GM23248 (cell line): Measurements from ENCODE around the gene RNASEH2B. TPM values are rescaled to one million over a fixed set of nuclear protein-coding genes. Genes with fewer than 3 reads are reported as not detected.

Experiments used
- DNase-seq: peaks from one replicate; pipeline ENCODE4 v3.0.0-alpha.2; 2015
- H2AFZ ChIP-seq: fragments of 200-600 bp; sonication (generic); 2 replicates; pipeline ENCODE4 v1.6.1; 2016; ENCODE audit warnings: antibody characterized with exemption
- H3F3A ChIP-seq: fragments of 200-600 bp; sonication (generic); 2 replicates; pipeline ENCODE4 v1.6.1; 2016; ENCODE audit warnings: mild to moderate bottlenecking, antibody characterized with exemption, mixed run types; ENCODE audit not compliant: insufficient read depth
- H3K27ac ChIP-seq: fragments of 200-600 bp; sonication (generic); 2 replicates; pipeline ENCODE4 v1.5.1; 2016; ENCODE audit warnings: mild to moderate bottlenecking
- H3K27me3 ChIP-seq: fragments of 200-600 bp; sonication (generic); replicated peaks from 2 replicates; pipeline ENCODE4 v1.6.1; 2016; ENCODE audit warnings: mild to moderate bottlenecking; ENCODE audit not compliant: insufficient read depth
- H3K36me3 ChIP-seq: fragments of 200-600 bp; sonication (generic); 2 replicates; pipeline ENCODE4 v1.6.1; 2016; ENCODE audit warnings: low read depth, mild to moderate bottlenecking
- H3K4me1 ChIP-seq: fragments of 200-600 bp; sonication (generic); 2 replicates; pipeline ENCODE4 v1.6.1; 2016; ENCODE audit warnings: mild to moderate bottlenecking; ENCODE audit not compliant: insufficient read depth
- H3K4me2 ChIP-seq: fragments of 200-600 bp; sonication (generic); one replicate; pipeline ENCODE4 v1.6.1; 2016; ENCODE audit warnings: mild to moderate bottlenecking; ENCODE audit not compliant: unreplicated experiment
- H3K4me3 ChIP-seq: fragments of 200-600 bp; sonication (generic); 2 replicates; pipeline ENCODE4 v1.5.1; 2016; ENCODE audit warnings: mild to moderate bottlenecking
- H3K79me2 ChIP-seq: fragments of 200-600 bp; sonication (generic); 2 replicates; pipeline ENCODE4 v1.6.1; 2016; ENCODE audit warnings: mild to moderate bottlenecking; ENCODE audit not compliant: insufficient read depth
- H3K9ac ChIP-seq: fragments of 200-600 bp; sonication (generic); 2 replicates; pipeline ENCODE4 v1.6.1; 2016; ENCODE audit warnings: mild to moderate bottlenecking
- H3K9me2 ChIP-seq: fragments of 200-600 bp; sonication (generic); 2 replicates; pipeline ENCODE4 v1.6.1; 2016; ENCODE audit warnings: mixed run types, mild to moderate bottlenecking, moderate library complexity; ENCODE audit not compliant: insufficient read depth
- H3K9me3 ChIP-seq: fragments of 200-600 bp; sonication (generic); one replicate; pipeline ENCODE4 v1.6.1; 2017; ENCODE audit warnings: low read depth
- H4K20me1 ChIP-seq: fragments of 200-600 bp; sonication (generic); 2 replicates; pipeline ENCODE4 v1.6.0; 2016; ENCODE audit not compliant: insufficient read depth
- EZH2 ChIP-seq: fragments of 200-600 bp; sonication (generic); IDR thresholded peaks from 2 replicates; pipeline ENCODE4 v1.6.1; 2018; ENCODE audit warnings: antibody characterized with exemption, mild to moderate bottlenecking; ENCODE audit not compliant: insufficient read depth, poor library complexity, severe bottlenecking
- EZH2phosphoT487 ChIP-seq: fragments of 200-600 bp; sonication (generic); IDR thresholded peaks from 2 replicates; pipeline ENCODE4 v1.6.1; 2018; ENCODE audit warnings: antibody characterized with exemption, moderate library complexity, mild to moderate bottlenecking, low read depth; ENCODE audit not compliant: insufficient read depth
- WGBS, 2 experiments: methylation state at CpG; one replicate each; pipeline ENCODE4 v1.1.6; 2015 to 2017; ENCODE audit warnings: low lambda C conversion rate in 2 of 2, low coverage in 1 of 2; ENCODE audit errors: missing lambda C conversion rate in 2 of 2; 5-methylcytosine and 5-hydroxymethylcytosine counted together
- in situ Hi-C: fragments of 300-500 bp; cut with MboI; formaldehyde crosslinking; loops from 2 replicates; pipeline ENCODE4 v1.15.0; 2020
- polyA plus RNA-seq: library from polyadenylated mRNA; unstranded; fragments of >200 nt; fragmentation: Nextera tagmentation; extraction: Ambion mirVana; gene quantifications from 2 replicates; pipeline ENCODE4 v1.2.1, GENCODE V29; 2016
- total RNA-seq: library from RNA; depleted of rRNA; stranded (reverse); fragments of >200 nt; shearing (Covaris generic); gene quantifications from 2 replicates; pipeline ENCODE4 v1.2.3, GENCODE V29; 2014

Gene RNASEH2B
- total and polyA plus RNA-seq, 2 experiments from 2014 or later: 27.9 to 28.3 TPM

- H2AFZ ChIP-seq: no peak overlapping the region
- H4K20me1 ChIP-seq: no peaks in the 10 kb centered on the region
- no peak overlapping the region for H3K27ac ChIP-seq
- no peaks in the 10 kb centered on the region for H3K79me2 ChIP-seq
- peaks cover 31% of the 10 kb centered on the region; the same call in 1 of the 2 replicates for H3K27me3 ChIP-seq
- TF ChIP-seq EZH2: no peak
- 88 to 91% methylated on average over 7 of the region's 7 CpGs for WGBS, 2 experiments
- peaks cover 11% of the 10 kb centered on the region for H3K4me1 ChIP-seq
- H3K36me3 ChIP-seq: no peaks in the 10 kb centered on the region
- no peak overlapping the region for H3K4me2 ChIP-seq
- no peaks in the 10 kb centered on the region for H3K9me3 ChIP-seq
- no peaks in the 10 kb centered on the region for H3K9me2 ChIP-seq
- H3F3A ChIP-seq: no peaks in the 10 kb centered on the region
- no peak overlapping the region for H3K4me3 ChIP-seq
- no peak overlapping the region for H3K9ac ChIP-seq
- DNase-seq: no peak
- in situ Hi-C loops: no loop called here
These were observed 90.0 kb downstream of the RNASEH2B start for GRCh38 chr13:50999641-51000040.

DNA sequence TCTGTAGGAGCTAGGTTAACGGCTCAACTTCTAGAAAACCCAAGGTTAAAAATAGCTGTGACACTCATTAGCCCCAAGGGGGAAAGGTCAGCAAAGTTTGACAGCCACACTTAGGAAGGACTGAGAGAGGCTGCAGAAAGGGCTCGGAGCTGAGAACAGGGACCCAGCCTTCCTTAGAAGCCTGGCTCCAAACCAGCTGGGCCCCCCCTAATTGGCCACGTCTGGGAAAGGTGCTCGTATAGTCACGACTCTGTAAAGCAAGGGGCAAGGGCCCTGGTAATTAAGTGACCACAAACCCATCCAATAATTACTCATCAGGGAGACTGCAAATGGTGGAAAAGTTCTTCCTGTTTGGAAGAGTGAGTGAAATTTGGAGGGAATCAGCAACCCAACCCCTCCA lies 90.5 kb downstream of the RNASEH2B start:
- H3K27me3 ChIP-seq: peaks cover 31% of the 10 kb centered on the region; the same call in 1 of the 2 replicates
- H3K4me3 ChIP-seq: no peak overlapping the region
- H3K27ac ChIP-seq: no peak overlapping the region
- 49 to 51% methylated on average over 5 of the region's 5 CpGs for WGBS, 2 experiments
- no peaks in the 10 kb centered on the region for H3F3A ChIP-seq
- H4K20me1 ChIP-seq: no peaks in the 10 kb centered on the region
- peak overlapping the region; percentile 13 for H3K4me2 ChIP-seq
- in situ Hi-C loops: no loop called here
- H3K4me1 ChIP-seq: peaks cover 11% of the 10 kb centered on the region
- no peak overlapping the region for H3K9ac ChIP-seq
- peak; percentile 14 for DNase-seq
- H3K36me3 ChIP-seq: no peaks in the 10 kb centered on the region
- no peaks in the 10 kb centered on the region for H3K9me2 ChIP-seq
- no peak for TF ChIP-seq EZH2phosphoT487
- no peak for TF ChIP-seq EZH2
- no peaks in the 10 kb centered on the region for H3K9me3 ChIP-seq
- H2AFZ ChIP-seq: no peak overlapping the region
- no peaks in the 10 kb centered on the region for H3K79me2 ChIP-seq

DNA sequence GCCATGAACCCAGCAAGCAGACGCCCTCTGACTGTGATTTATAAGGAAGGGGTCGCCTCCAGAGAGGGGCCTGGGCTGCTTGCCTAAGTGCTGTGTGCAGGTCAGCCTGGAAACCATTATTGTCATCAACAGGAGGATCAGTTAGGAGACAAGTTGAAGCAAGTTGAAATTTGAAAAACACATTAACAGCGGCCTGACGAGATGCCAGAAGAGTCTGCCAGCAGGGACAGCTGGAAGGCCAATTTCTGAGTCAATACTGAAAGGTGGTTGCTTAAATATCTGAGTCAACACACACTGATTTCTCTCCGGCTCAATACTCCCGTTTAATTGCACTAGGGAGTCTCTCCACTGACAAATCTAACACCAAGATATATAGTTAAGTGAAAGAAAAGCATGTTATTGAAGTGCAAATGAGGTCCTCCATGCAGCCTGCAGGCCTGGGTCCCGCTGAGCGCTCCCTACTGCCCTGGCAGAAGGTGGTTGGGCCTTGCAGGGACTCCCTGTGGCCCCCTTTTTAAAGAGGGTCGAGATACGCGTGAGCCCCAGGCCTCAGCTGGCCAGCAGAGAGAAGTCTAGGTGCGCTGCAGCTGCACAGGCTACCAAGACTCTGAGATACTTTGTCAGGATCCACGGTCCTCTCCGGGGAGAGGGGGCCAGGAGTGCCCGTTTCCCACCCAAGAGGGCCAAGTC lies 91.1 kb downstream of the RNASEH2B start:
- Histone ChIP-seq H3K27ac (no peak overlapping the region), H3K9ac (no peak overlapping the region), H3F3A (no peaks in the 10 kb centered on the region), H3K27me3 (peaks cover 31% of the 10 kb centered on the region; the same call in 1 of the 2 replicates), H3K4me2 (peak overlapping the region; percentile 13), H2AFZ (no peak overlapping the region), H3K79me2 (no peaks in the 10 kb centered on the region), H3K9me2 (no peaks in the 10 kb centered on the region), H3K36me3 (no peaks in the 10 kb centered on the region), H3K9me3 (no peaks in the 10 kb centered on the region), H3K4me1 (peaks cover 11% of the 10 kb centered on the region), H4K20me1 (no peaks in the 10 kb centered on the region), H3K4me3 (no peak overlapping the region)
- TF ChIP-seq EZH2 (no peak), EZH2phosphoT487 (no peak)
- 49% methylated on average over 14 to 15 of the region's 15 CpGs for WGBS, 2 experiments
- peak; percentile 89 for DNase-seq
- in situ Hi-C loops: no loop called here

DNA sequence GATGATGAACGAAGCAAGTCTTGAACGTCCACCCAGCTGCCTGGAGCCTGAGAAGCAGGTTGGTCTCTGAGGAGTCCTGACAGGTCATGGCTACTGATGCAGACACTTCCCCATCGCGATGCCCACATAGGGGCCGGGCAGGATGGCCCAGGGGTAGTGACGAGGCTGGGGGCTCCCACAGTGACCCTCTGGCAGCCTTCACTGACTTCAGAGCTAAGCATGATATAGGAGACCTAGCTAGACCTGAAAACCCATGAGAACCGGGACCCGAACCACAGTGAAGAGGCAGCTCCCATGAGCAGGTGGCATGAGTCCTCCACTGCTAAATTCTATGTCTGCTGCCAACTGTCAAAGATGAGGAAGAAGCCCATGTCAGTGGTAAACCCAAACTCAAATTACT lies 91.7 kb downstream of the RNASEH2B start:
- Histone ChIP-seq H3K36me3 (no peaks in the 10 kb centered on the region), H4K20me1 (no peaks in the 10 kb centered on the region), H3F3A (no peaks in the 10 kb centered on the region), H3K27me3 (peaks cover 31% of the 10 kb centered on the region; the same call in 1 of the 2 replicates), H3K79me2 (no peaks in the 10 kb centered on the region), H3K9ac (no peak overlapping the region), H3K9me2 (no peaks in the 10 kb centered on the region), H3K9me3 (no peaks in the 10 kb centered on the region), H3K4me3 (no peak overlapping the region), H3K4me2 (no peak overlapping the region), H3K27ac (no peak overlapping the region), H3K4me1 (peaks cover 13% of the 10 kb centered on the region), H2AFZ (no peak overlapping the region)
- WGBS, 2 experiments: 67 to 68% methylated on average over 8 of the region's 8 CpGs
- TF ChIP-seq EZH2 (no peak), EZH2phosphoT487 (no peak)
- in situ Hi-C loops: no loop called here
- no peak for DNase-seq
